GM18861 (cell line): ENCODE measurements around the gene SMU1.

ENCODE experiments used
- ATAC-seq: cut with Tn5 transposase; IDR thresholded peaks from one replicate; pipeline ENCODE4 v1.9.1; 2021; ENCODE audit not compliant: unreplicated experiment

SMU1 gene

DNA sequence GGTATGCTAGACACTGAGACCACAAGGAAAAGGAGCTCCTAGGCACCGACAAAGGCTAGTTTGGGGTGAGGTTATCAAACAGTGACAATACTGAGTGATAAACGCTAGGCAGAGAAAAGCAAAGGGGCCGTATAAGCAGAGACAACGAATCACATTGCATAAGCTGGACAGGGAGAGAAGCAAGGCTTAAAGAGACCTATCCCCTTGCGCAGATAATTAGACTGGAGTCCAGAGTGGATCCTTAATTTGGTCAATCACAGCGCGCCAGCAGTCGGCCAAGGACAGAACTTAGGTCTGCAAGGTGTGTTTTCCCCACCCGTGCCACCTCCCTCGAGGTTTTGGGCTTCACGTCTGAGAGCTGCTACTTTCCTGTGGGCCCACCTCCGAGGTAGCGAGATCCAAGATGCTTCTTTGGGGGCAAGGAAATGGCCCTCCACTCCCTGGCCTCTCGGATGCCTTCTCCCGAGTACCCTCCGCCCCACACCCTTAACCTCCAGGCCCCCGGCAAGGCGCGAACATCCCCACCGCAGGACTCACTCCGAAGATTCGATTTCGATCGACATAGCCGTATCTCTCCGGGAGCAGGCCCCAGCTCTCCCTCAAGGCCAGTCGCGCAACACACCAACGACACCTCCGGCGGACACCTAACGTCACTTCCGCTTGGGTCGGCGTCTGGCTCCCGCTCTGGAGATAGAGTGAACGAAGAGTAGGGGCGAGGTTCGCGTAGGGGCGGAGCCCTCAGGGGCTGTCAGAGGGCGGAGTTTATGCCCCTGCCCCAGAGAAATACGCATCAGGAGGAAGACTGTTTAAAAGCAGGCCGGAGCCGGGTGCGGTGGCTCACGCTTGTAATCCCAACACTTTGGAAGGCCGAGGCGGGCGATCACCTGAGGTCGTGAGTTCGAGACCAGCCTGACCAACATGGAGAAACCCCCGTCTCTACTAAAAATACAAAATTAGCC is at the start of gene SMU1:
SMU1 (minus strand) TSS at position 629 of the 959 bp plus-strand sequence; CDS start at position 563, 66 bp downstream.
- ATAC-seq: peak; percentile 99

GRCh38 chr9:33125461-33125860 is 49.0 kb upstream of the SMU1 start:
- ATAC-seq: no peak

GRCh38 chr9:33124751-33125381 is 48.4 kb upstream of the SMU1 start:
- ATAC-seq: no peak

GRCh38 chr9:33124046-33124445 is 47.6 kb upstream of the SMU1 start:
- ATAC-seq: no peak

DNA sequence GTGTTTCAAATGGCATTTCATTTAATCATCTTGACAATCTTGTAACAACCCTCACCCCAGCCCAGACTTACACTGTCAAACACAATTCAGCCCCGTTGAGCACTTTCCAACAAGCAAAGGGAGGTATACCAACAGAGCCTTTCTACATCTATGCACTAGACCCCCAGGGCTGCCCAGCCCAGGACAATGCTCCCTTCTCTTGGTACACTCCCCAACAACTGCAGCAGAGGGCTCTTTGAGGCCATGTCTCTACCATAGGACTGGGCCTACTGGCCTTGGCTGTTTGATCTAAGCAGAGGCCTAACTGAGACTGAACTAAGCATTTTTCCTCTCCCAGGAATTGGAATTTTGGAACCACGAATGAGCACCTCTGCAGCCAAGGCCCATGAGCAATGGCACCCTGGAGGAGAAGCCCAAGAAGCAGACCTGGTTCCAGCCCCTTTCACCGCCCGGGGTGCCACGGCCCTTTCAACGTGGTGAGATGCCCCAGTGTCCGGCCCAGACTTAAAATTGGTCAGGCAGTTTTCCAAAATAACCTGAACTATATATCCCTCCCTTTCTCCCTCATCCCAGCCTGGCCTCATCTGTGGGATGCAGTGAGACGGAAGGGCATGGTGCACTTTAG is 47.0 kb upstream of the SMU1 start:
- ATAC-seq: no peak

- no peak for ATAC-seq
These were observed 44.1 kb upstream of the SMU1 start for GRCh38 chr9:33120620-33121019.

GRCh38 chr9:33117796-33118195 is 41.3 kb upstream of the SMU1 start:
- no peak for ATAC-seq

DNA sequence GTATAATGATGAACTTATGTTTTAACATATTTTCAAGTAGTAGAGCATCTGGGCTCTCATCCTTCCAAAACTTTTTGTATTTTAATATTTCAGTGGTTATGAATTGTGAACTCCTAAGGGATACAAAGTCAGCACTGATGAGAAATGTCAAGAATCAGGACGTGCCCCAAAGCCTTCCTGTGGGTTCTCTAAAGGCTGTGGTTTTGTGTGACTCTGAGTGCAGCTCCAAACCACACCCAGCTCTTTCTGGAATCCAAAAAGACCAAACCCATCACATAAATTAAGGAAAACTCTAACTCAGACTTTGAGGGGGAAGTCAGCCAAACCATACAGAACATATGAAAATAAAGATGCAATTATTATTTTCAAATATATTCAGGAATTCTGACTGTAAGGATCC is 40.8 kb upstream of the SMU1 start:
- no peak for ATAC-seq

- no peak for ATAC-seq
These were observed 40.4 kb upstream of the SMU1 start for GRCh38 chr9:33116860-33117259.

DNA sequence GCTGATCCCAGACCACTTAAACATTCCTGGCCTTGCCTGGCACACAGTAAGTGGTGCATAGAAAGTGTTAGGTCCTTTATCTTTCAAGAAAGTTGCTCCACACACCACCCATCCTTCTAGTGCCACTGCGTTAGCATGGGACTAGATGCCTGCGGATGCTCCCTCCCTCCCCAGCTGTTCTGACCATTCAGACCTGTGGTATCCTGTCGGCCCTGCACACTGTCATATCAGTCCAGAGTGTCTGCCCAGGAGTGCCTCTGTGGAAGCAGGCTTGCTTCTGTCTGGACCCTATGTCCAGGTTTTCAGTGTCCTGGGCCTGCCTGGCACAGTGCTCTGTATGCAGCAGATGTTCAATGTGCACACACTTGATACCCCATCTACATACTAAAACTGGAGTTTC is 38.3 kb upstream of the SMU1 start:
- no peak for ATAC-seq

GRCh38 chr9:33113799-33114547 is 37.5 kb upstream of the SMU1 start:
- no peak for ATAC-seq

DNA sequence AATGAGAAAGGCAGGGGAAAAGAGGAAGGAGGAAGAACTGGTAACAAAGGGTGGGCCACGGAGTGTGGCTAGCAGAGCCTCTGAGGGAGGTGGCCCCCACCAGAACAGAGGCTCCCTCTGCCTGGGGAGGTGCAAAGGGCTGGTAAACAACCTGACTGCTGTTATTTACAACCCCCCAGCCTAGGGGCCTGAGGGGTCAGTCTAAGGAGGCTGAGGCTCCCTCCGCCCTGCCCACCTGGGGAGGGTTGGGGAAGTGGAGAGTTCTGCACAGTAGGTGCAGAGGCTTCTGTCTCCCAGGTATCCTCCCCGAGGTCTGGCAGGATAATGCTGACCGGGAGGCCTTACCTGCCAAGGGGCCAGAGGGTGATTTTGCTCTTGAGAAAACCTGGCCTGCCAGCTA is 35.6 kb upstream of the SMU1 start:
- no peak for ATAC-seq

DNA sequence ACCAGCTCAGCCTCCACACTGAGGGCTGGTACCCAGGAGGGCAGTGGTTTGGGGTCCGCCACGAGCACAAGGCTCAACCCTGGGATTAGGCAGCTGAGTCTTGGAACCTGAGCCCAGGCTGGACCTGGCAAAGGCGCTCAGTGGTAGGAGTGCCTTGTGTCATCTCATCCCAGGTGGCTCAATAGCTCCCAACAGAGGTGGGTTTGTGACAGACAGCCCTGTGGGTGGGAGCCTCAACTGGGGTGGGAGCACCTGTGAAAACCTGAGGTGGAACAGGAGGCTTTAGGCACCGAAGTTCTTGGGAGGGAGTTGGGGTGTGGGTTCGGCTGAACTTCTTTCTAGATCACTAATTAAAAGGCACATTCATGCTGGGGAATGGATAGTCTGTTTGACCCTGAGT is 35.2 kb upstream of the SMU1 start:
- no peak for ATAC-seq

DNA sequence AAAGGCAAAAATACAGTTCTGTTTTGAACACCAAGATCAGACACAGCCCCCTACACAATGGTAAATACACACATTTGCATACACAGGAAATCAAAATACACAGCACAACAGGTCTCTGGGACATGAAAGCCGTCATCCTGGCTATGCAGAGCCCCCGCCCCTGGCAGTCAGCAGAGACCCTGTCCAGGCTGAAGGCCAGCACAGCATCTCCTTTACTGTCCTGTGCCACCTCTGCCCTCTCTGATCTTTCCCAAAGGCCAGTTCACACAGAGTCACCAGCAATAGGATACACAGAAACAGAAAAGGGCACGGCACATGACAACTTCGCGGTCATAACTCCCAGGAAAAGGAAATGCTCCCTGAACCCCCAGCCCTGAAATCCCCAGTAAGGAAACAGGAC is 34.2 kb upstream of the SMU1 start:
- ATAC-seq: no peak

- no peak for ATAC-seq
These were observed 33.5 kb upstream of the SMU1 start for GRCh38 chr9:33109850-33110595.

- ATAC-seq: no peak
These were observed 32.6 kb upstream of the SMU1 start for GRCh38 chr9:33109097-33109496.

- no peak for ATAC-seq
These were observed 32.0 kb upstream of the SMU1 start for GRCh38 chr9:33108472-33108871.

GRCh38 chr9:33107762-33108161 is 31.3 kb upstream of the SMU1 start:
- ATAC-seq: no peak

DNA sequence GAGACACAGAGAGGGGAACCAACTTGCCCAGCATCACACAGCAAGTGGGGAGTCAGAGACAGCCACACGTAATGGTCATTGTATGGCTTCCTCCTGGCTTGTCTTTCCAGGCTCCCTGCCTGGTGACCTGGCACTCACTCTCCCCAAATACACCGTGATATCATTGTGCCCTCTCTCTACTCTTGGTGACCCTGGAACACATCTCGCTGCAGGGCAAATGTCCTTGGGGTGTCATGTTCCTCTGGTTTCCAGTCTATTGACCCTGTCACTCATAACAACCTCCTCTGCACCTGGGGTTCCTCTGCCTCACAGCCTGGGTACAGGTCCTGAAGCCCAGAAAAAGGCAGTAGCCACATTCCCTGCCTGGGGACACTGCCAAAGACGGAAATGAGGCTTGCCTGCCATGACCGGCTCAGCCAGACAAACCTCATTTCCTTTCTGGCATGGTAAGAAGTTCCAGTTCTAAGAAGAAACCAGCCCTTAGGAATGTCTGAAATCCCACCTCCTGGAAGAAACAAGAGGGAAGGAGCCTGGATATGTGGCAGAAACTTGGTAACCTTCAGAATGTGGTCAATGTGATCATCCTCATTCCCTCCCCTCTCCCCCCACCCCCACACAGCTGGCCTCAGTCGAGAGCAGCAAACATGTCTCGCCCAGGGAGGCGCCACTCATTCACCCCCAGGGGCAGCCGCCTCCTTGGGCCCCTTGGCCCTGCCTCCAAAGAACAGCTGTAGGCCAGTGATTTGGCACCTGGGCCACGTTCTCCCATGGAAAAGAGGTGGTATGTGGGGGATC is 30.6 kb upstream of the SMU1 start:
- no peak for ATAC-seq

- ATAC-seq: no peak
These were observed 29.9 kb upstream of the SMU1 start for GRCh38 chr9:33106372-33106771.
